Measurements from ENCODE around the gene RHOJ.

The RHOJ gene

DNA sequence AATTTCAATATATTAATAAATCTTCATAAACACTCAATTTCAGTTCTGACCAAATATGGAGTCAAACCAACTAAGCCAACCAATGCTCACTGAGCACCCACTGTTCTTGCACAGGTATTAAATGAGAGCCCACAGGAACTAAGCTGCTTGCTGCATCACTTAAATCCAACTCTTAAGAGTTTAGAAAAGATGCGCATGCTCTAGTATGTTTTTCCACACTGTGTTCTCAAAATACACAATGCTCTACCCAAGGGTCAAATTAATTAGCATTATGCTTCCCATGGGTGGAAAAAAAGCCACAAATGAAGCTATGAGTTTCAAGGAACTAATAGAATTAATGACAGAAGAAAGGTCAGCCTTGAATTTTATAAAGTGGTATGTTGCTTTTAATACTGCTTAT, 118.2 kb downstream of the RHOJ start:
- Histone ChIP-seq H3K4me3 (ENCODE audit: low read length) (no peak overlapping the region), H3K27ac (ENCODE audit: low read depth, low read length) (no peak overlapping the region), H3K27me3 (ENCODE audit: control insufficient read depth, low read length) (no peaks in the 10 kb centered on the region), H4K20me1 (ENCODE audit: control insufficient read depth, insufficient read depth, low read depth, low read length) (no peaks in the 10 kb centered on the region), H3K9me3 (ENCODE audit: control insufficient read depth, insufficient read depth, low read length) (no peaks in the 10 kb centered on the region), H3K36me3 (ENCODE audit: control insufficient read depth, low read length) (no peaks in the 10 kb centered on the region), H3K9me2 (replicated peaks; ENCODE audit: control insufficient read depth, low read length) (no peaks in the 10 kb centered on the region), H3F3A (ENCODE audit: control insufficient read depth, insufficient read depth) (no peaks in the 10 kb centered on the region), H3K79me2 (ENCODE audit: control insufficient read depth, low read length) (no peaks in the 10 kb centered on the region), H3K4me1 (ENCODE audit: control insufficient read depth, low read length) (no peaks in the 10 kb centered on the region), H3K4me2 (ENCODE audit: low read length) (no peak overlapping the region)
- TF ChIP-seq, protein P1, sequence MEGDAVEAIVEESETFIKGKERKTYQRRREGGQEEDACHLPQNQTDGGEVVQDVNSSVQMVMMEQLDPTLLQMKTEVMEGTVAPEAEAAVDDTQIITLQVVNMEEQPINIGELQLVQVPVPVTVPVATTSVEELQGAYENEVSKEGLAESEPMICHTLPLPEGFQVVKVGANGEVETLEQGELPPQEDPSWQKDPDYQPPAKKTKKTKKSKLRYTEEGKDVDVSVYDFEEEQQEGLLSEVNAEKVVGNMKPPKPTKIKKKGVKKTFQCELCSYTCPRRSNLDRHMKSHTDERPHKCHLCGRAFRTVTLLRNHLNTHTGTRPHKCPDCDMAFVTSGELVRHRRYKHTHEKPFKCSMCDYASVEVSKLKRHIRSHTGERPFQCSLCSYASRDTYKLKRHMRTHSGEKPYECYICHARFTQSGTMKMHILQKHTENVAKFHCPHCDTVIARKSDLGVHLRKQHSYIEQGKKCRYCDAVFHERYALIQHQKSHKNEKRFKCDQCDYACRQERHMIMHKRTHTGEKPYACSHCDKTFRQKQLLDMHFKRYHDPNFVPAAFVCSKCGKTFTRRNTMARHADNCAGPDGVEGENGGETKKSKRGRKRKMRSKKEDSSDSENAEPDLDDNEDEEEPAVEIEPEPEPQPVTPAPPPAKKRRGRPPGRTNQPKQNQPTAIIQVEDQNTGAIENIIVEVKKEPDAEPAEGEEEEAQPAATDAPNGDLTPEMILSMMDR (IDR thresholded peaks at IDR 0.05; ENCODE audit: low read depth, low read length, poor library complexity, severe bottlenecking): no peak

DNA sequence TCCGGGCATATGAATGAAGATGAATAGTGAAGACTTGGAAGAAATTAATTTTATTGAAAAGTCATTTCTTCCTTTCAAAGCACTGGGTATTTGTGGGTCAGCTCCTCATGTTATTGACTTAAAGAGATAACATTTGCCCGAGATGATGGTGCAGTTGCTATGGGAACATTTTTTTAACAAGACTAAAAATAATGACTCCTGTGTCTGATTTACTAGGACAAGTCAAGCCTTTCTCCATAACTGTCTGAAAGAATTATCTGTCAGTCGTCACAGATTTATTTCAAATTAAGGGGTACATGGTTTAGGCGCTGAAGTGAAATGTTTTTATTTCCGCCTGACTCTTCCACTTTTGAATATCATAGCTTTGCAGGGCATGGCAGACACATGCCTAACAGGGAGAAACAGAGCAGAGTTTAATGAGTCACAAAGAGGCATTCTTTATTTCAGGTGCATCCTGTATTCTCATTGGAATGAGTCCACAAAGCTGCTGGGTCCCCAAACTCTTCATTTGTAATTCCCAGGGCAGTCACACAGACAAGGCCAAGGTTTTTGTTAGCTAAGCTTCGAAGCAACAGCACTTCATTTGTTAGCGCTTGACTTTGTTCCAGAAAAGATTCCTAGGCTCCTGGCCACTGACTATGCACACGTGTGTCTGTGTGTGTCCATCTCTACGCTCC, 118.8 kb downstream of the RHOJ start:
- no peak overlapping the region for H3K27ac ChIP-seq (ENCODE audit: low read depth, low read length)
- no peak overlapping the region for H3K4me3 ChIP-seq (ENCODE audit: low read length)
- TF ChIP-seq, protein P1 (IDR thresholded peaks at IDR 0.05; ENCODE audit: low read depth, low read length, poor library complexity, severe bottlenecking): no peak
- no peak for TF ChIP-seq EZH2phosphoT487 (IDR thresholded peaks at IDR 0.05; ENCODE audit: borderline replicate concordance, low read length)
- H3K9me3 ChIP-seq (ENCODE audit: control insufficient read depth, insufficient read depth, low read length): no peaks in the 10 kb centered on the region
- H3K4me1 ChIP-seq (ENCODE audit: control insufficient read depth, low read length): no peaks in the 10 kb centered on the region
- no peaks in the 10 kb centered on the region for H4K20me1 ChIP-seq (ENCODE audit: control insufficient read depth, insufficient read depth, low read depth, low read length)
- no peaks in the 10 kb centered on the region for H3K9me2 ChIP-seq (replicated peaks; ENCODE audit: control insufficient read depth, low read length)
- H3K4me2 ChIP-seq (ENCODE audit: low read length): no peak overlapping the region
- no peaks in the 10 kb centered on the region for H3F3A ChIP-seq (ENCODE audit: control insufficient read depth, insufficient read depth)
- no peaks in the 10 kb centered on the region for H3K36me3 ChIP-seq (ENCODE audit: control insufficient read depth, low read length)
- no peaks in the 10 kb centered on the region for H3K79me2 ChIP-seq (ENCODE audit: control insufficient read depth, low read length)
- no peaks in the 10 kb centered on the region for H3K27me3 ChIP-seq (ENCODE audit: control insufficient read depth, low read length)

DNA sequence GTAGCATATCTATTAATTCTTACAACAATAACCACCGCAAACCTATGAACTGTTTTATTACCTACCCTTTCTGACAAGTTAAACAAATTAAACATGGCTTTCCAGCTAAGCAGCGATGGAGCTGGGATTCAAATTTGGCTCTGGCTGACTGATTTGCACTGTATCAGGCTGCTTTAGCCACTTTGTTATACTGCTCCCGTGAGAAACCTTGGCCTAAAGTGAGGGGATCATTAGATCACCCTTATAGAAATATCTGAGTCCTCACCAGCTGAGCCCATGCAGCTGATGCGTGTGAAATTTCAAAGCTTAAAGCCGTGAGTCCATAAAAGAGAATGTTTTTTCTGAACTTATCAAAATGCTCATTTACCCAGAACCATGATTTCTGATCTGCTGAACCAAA, 122.6 kb downstream of the RHOJ start:
- Histone ChIP-seq H3K79me2 (ENCODE audit: control insufficient read depth, low read length) (no peaks in the 10 kb centered on the region), H3K4me1 (ENCODE audit: control insufficient read depth, low read length) (no peaks in the 10 kb centered on the region), H3K4me3 (ENCODE audit: low read length) (no peak overlapping the region), H3K27me3 (ENCODE audit: control insufficient read depth, low read length) (no peaks in the 10 kb centered on the region), H3K27ac (ENCODE audit: low read depth, low read length) (no peak overlapping the region), H3K36me3 (ENCODE audit: control insufficient read depth, low read length) (no peaks in the 10 kb centered on the region), H3K4me2 (ENCODE audit: low read length) (no peak overlapping the region), H3F3A (ENCODE audit: control insufficient read depth, insufficient read depth) (no peaks in the 10 kb centered on the region), H3K9me3 (ENCODE audit: control insufficient read depth, insufficient read depth, low read length) (no peaks in the 10 kb centered on the region), H4K20me1 (ENCODE audit: control insufficient read depth, insufficient read depth, low read depth, low read length) (no peaks in the 10 kb centered on the region), H3K9me2 (replicated peaks; ENCODE audit: control insufficient read depth, low read length) (no peaks in the 10 kb centered on the region)
- TF ChIP-seq, protein P1 (IDR thresholded peaks at IDR 0.05; ENCODE audit: low read depth, low read length, poor library complexity, severe bottlenecking): no peak
- no peak for TF ChIP-seq EZH2phosphoT487 (IDR thresholded peaks at IDR 0.05; ENCODE audit: borderline replicate concordance, low read length)

Measured in DOHH2 (cell line).